HG03196 (cell line): ENCODE results near the gene PLK2.

Experiments
- ATAC-seq: cut with Tn5 transposase; IDR thresholded peaks from one replicate; pipeline ENCODE4 v1.9.1; 2021; ENCODE audit not compliant: unreplicated experiment

PLK2 gene

GRCh38 chr5:58481066-58481676 is 21.3 kb upstream of the PLK2 start:
- ATAC-seq, result no peak

- ATAC-seq, result no peak
Measured at GRCh38 chr5:58477760-58478376, 18.0 kb upstream of the PLK2 start.

GRCh38 chr5:58475404-58475803 is 15.5 kb upstream of the PLK2 start:
- ATAC-seq, result no peak

GRCh38 chr5:58469896-58470295 is 10.0 kb upstream of the PLK2 start:
- no peak for ATAC-seq

GRCh38 chr5:58466939-58467338 is 7.1 kb upstream of the PLK2 start:
- peak; percentile 96 for ATAC-seq

GRCh38 chr5:58462623-58463230 is 2.8 kb upstream of the PLK2 start:
- ATAC-seq, result no peak

- no peak for ATAC-seq
Measured at GRCh38 chr5:58462154-58462553, 2.3 kb upstream of the PLK2 start.

GRCh38 chr5:58460732-58461286 is 923 bp upstream of the PLK2 start:
- ATAC-seq, result peak; percentile 81

- ATAC-seq, result no peak
Measured at GRCh38 chr5:58459146-58460001, 512 bp downstream of the PLK2 start.

- no peak for ATAC-seq
Measured at GRCh38 chr5:58458743-58459145, 1.1 kb downstream of the PLK2 start.

GRCh38 chr5:58458141-58458742 is 1.6 kb downstream of the PLK2 start:
- no peak for ATAC-seq

GRCh38 chr5:58457050-58457449 is 2.8 kb downstream of the PLK2 start:
- ATAC-seq, result no peak

GRCh38 chr5:58456486-58456885 is 3.4 kb downstream of the PLK2 start:
- ATAC-seq, result no peak

GRCh38 chr5:58456026-58456425 is 3.9 kb downstream of the PLK2 start:
- ATAC-seq, result no peak

GRCh38 chr5:58455480-58455879 is 4.4 kb downstream of the PLK2 start:
- no peak for ATAC-seq

GRCh38 chr5:58455066-58455465 is 4.8 kb downstream of the PLK2 start:
- no peak for ATAC-seq

- ATAC-seq, result no peak
Measured at GRCh38 chr5:58454025-58454424, 5.9 kb downstream of the PLK2 start.

- ATAC-seq, result no peak
Measured at GRCh38 chr5:58453306-58453705, 6.6 kb downstream of the PLK2 start.

GRCh38 chr5:58452566-58453258 is 7.2 kb downstream of the PLK2 start:
- ATAC-seq, result no peak
